Neuron (in vitro differentiated cells): Measurements from ENCODE around the gene GINM1.

Experiments
- H2AFZ ChIP-seq: one replicate; pipeline ENCODE4 v1.6.1; 2013; ENCODE audit warnings: low read depth, mild to moderate bottlenecking, inconsistent platforms, low read length, moderate library complexity
- H3K27me3 ChIP-seq: one replicate; pipeline ENCODE4 v1.6.1; 2013; ENCODE audit warnings: low read length; ENCODE audit not compliant: insufficient read depth
- H3K36me3 ChIP-seq: one replicate; pipeline ENCODE4 v1.6.1; 2013; ENCODE audit warnings: low read length; ENCODE audit not compliant: insufficient read depth
- H3K4me1 ChIP-seq: one replicate; pipeline ENCODE4 v1.6.1; 2013; ENCODE audit warnings: low read length; ENCODE audit not compliant: insufficient read depth
- H3K4me3 ChIP-seq: 2 replicates; pipeline ENCODE4 v1.5.1; 2013; ENCODE audit warnings: mild to moderate bottlenecking, low read length, moderate library complexity
- H3K9me3 ChIP-seq: one replicate; pipeline ENCODE4 v1.6.1; 2013; ENCODE audit warnings: low read length

GINM1 gene

DNA sequence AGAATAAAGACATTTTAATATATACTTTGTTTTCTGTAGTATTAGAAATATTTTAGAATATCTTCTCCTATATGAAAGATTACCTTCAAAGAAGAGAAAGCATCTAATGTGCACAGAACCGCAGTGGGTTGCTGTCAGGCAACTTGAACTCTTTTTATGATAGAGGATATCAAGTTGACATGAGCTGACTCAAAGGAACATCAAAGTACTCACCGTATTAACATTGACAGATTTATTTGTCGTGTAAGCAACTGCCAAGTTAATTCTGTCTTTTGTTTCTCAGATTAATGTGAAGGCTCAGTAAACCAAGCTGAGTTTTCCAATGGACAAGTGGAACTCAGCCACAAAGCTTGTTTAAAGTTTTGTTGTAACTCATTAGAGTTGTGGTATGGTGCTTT lies 2.2 kb upstream of the GINM1 start:
- Histone ChIP-seq H3K36me3 (no peaks in the 10 kb centered on the region), H3K9me3 (no peaks in the 10 kb centered on the region), H3K4me3 (no peak overlapping the region), H2AFZ (no peak overlapping the region), H3K27me3 (no peaks in the 10 kb centered on the region), H3K4me1 (peaks cover 15% of the 10 kb centered on the region)

DNA sequence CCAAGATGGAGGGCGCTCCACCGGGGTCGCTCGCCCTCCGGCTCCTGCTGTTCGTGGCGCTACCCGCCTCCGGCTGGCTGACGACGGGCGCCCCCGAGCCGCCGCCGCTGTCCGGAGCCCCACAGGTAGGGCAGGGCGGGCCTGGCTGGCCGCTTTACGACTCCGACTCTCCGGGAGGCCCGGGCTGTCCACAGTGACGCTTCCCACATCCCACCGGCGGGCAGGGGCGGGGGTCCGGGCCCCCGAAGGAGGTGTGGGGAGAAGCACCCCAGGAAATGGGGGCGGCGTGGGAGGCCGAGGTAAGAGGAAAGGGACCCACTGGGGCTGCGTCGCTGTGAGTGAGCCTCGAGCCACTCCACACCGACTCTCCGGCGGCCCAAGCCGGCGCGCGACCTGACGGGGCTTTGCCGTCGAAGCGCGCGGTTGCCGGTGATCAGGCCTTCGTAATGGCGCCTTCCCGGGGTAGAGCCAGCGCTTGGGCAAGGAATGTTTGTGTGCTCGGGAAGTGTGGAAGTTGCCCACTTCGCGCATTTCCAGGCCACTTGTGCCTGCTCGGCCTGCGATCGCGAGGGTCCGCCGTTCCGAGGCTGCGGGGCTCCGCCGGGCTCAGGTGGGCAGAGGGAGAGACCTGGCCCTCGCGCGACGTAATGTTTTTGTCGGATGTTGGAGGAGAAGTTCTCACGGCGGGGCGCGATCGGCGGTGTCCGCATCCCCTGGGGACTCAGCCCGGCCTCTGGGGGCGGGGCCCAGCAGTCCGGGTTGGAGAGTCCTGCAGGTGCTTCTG lies 427 bp downstream of the GINM1 start:
- peak overlapping the region; percentile 100 for H3K4me3 ChIP-seq
- H2AFZ ChIP-seq: peak overlapping the region; percentile 99
- no peaks in the 10 kb centered on the region for H3K27me3 ChIP-seq
- peaks cover 15% of the 10 kb centered on the region for H3K4me1 ChIP-seq
- no peaks in the 10 kb centered on the region for H3K9me3 ChIP-seq
- H3K36me3 ChIP-seq: no peaks in the 10 kb centered on the region

DNA sequence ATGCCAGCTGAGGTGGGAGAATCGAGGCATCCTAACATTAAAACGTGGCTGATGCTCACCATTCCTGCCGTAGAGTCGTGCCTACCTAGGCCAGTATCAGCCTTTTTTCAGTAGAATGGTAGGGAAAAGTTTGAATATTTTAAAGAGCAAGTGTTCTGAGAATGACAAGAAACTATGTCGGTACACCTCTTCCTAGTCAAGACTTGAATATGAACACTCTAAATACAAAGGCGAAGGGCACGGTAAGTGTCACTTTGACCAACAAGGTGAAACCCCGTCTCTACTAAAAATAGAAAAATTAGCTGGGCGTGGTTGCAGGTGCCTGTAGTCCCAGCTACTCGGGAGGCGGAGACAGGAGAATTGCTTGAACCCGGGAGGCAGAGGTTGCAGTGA lies 1.0 kb downstream of the GINM1 start:
- no peaks in the 10 kb centered on the region for H3K36me3 ChIP-seq
- H3K9me3 ChIP-seq: no peaks in the 10 kb centered on the region
- peak overlapping the region; percentile 100 for H3K4me3 ChIP-seq
- no peaks in the 10 kb centered on the region for H3K27me3 ChIP-seq
- peak overlapping the region; percentile 99 for H2AFZ ChIP-seq
- peaks cover 15% of the 10 kb centered on the region for H3K4me1 ChIP-seq

DNA sequence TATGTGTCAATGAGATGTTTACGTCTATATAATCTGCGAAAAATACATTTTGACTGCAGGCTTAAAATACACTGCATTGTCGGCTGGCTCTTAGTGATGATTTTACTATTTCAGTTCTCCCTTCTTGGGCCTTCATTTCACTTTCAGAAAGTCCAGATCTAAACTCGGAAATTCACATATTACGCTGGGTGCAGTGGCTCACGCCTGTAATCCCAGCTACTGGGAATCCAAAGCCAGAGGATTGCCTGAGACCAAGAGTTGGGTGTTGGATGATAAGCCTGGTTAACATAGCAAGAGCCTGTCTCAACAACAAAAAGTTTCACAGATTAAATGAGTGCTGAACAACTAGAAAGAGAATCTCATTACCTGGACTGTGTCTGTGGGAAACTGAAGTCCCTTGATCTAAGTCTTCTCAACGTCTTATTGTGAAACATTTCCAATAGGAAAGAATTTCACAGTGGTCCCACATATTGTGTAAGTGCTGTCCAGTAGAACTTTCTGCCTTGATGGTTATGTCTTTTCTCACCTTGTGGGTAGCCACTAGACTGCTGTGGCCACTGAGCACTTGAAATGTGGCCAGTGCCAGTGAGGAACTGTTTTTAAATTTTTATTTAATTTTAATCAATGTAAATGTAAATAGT lies 1.9 kb downstream of the GINM1 start:
- no peaks in the 10 kb centered on the region for H3K9me3 ChIP-seq
- peaks cover 15% of the 10 kb centered on the region for H3K4me1 ChIP-seq
- no peak overlapping the region for H2AFZ ChIP-seq
- H3K36me3 ChIP-seq: peaks cover 5% of the 10 kb centered on the region
- H3K27me3 ChIP-seq: no peaks in the 10 kb centered on the region
- no peak overlapping the region for H3K4me3 ChIP-seq

DNA sequence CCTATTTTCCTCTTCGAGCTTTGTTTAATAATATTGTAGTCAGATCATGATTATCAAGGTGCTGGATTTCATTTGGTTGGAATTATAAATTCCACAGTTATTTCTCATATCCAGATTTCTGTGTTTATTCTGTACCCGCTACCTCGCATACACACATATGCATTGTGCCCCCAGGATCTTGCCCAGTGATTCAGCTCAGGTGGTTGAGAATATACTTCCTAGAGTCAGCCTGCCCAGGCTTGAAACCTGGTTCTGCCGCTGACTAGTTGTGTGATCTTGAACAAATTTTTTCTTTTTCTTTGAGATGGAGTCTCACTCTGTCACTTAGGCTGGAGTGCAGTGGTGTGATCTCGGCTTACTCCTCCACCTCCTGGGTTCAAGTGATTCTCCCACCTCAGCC lies 14.7 kb downstream of the GINM1 start:
- Histone ChIP-seq H3K4me3 (no peak overlapping the region), H3K27me3 (no peaks in the 10 kb centered on the region), H3K4me1 (no peaks in the 10 kb centered on the region), H2AFZ (no peak overlapping the region), H3K9me3 (no peaks in the 10 kb centered on the region), H3K36me3 (peaks cover 64% of the 10 kb centered on the region)

DNA sequence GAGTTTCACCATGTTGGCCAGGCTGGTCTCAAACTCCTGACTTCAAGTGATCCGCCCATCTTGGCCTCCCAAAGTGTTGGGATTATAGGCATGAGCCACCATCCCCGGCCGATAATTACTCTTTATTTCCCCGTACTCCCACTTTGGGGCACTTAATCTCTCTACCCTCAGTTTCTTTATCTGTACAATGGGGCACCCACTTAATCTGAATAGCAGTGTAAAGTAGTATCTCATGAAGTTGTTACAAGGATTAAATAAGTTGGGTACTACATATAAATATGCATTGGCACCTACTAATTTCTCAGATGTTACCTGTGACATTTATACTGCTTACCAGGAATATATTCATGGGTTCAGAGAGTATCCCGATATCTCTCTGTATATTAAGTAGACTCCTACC lies 15.2 kb downstream of the GINM1 start:
- Histone ChIP-seq H3K4me1 (no peaks in the 10 kb centered on the region), H3K36me3 (peaks cover 64% of the 10 kb centered on the region), H3K27me3 (no peaks in the 10 kb centered on the region), H3K4me3 (no peak overlapping the region), H2AFZ (no peak overlapping the region), H3K9me3 (no peaks in the 10 kb centered on the region)

DNA sequence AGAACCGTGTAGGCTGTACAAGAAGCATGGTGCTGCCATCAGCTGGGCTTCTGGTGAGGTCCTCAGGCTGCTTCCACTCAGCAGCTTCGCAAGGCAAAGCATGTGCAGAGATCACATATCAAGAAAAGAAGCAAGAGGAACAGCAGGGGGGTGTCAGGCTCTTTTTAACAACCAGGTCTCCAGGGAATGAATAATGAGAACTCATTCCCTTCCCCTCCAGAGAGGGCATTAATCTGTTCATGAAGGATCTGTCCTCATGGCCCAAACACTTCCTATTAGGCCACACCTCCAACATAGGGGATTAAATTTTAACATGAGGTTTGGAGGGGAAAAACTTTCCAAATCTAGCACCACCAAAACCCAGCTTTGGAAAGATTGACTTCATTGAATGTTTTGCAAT lies 20.0 kb downstream of the GINM1 start:
- Histone ChIP-seq H3K4me1 (no peaks in the 10 kb centered on the region), H3K9me3 (no peaks in the 10 kb centered on the region), H3K36me3 (peaks cover 69% of the 10 kb centered on the region), H2AFZ (no peak overlapping the region), H3K4me3 (no peak overlapping the region), H3K27me3 (no peaks in the 10 kb centered on the region)

DNA sequence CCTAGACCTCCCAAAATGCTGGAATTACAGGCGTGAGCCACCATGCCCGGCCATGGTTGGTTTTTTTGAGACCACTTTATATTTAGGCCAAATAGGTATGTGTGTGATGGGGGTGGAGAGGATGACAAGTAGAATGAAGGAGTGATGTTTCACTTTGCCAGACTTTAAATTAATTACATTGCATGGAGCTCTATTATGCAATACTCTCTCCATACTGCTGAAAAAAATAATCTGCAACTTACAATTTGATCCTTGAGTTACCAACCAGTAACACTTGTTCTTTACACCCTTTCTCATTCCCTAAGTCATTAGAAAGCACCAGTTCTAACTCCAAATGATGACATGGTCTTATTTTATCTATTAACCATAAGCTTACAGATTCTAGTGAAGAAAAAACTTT lies 26.8 kb downstream of the GINM1 start:
- no peaks in the 10 kb centered on the region for H3K9me3 ChIP-seq
- H3K4me1 ChIP-seq: no peaks in the 10 kb centered on the region
- peaks cover 72% of the 10 kb centered on the region for H3K36me3 ChIP-seq
- H3K4me3 ChIP-seq: no peak overlapping the region
- H2AFZ ChIP-seq: no peak overlapping the region
- no peaks in the 10 kb centered on the region for H3K27me3 ChIP-seq

DNA sequence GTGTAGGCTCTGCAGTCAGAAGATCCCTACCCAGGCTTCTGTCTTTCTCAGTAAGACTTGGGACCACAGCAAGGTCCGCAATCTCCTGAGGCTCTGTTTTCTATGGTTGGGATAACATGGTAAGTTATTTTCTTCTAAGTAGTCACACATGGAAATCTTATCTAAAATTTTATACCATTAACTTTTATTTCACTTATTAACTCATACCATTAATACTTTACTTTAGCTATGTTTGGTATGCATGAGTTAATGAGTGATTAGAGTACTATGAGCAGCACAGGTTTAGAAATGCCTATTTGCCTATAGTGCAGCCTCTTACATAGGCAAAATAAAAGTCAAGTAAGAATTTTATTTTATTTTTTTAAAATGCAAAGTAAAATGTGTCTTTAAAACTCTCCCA lies 27.2 kb downstream of the GINM1 start:
- H3K9me3 ChIP-seq: no peaks in the 10 kb centered on the region
- no peak overlapping the region for H3K4me3 ChIP-seq
- no peaks in the 10 kb centered on the region for H3K4me1 ChIP-seq
- no peaks in the 10 kb centered on the region for H3K27me3 ChIP-seq
- no peak overlapping the region for H2AFZ ChIP-seq
- H3K36me3 ChIP-seq: peaks cover 73% of the 10 kb centered on the region

DNA sequence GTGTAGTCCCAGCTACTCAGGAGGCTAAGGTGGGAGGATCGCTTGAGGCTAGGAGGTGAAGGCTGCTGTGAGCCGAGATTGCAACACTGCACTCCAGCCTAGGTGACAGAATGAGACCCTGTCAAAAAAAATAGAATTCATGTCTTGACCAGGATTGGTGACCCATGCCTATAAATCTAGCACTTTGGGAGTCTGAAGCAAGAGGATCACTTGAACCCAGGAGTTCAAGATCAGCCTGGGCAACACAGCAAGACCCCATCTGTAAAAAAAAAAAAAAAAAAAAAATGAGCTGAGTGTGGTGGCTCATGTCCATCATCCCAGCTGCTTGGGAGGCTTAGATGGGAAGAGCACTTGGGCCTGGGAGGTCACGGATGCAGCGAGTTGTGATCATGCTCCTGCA lies 34.3 kb downstream of the GINM1 start:
- no peaks in the 10 kb centered on the region for H3K27me3 ChIP-seq

DNA sequence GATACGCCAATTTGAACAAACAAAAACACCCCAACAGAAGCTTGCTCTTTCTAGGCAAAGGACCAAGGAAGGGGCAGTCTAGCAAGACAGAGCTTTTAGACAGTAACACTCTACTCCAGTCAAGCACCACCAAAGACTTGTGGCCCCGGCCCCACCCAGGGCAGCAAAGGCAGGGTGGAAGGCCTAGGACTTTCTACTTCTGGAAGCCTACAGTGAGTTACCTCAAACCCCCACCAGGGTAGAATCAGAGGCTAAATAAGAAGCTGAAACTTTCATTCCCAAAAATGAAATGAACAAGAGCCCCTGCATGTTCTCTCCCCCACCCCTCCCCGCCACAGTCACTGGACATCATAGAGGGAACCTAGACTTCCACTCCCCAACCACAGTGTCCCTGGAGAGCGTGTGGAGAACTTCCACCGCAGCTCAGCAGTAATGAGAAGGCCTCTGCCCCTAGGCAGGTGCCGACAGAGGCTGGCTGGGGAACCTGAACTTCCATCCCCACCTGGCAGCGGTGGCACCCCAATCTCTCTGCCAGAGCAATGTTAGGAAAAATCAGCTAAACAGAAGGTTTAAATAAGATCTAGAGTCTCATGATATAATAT lies 42.3 kb downstream of the GINM1 start:
- Histone ChIP-seq H3K36me3 (peaks cover 4% of the 10 kb centered on the region), H2AFZ (no peak overlapping the region), H3K4me1 (no peaks in the 10 kb centered on the region), H3K9me3 (no peaks in the 10 kb centered on the region), H3K27me3 (no peaks in the 10 kb centered on the region), H3K4me3 (no peak overlapping the region)

More for the DNA sequence above, 34.3 kb downstream of the GINM1 start:
- Histone ChIP-seq H3K36me3 (peaks cover 46% of the 10 kb centered on the region), H3K4me1 (no peaks in the 10 kb centered on the region), H3K4me3 (no peak overlapping the region), H2AFZ (no peak overlapping the region), H3K9me3 (no peaks in the 10 kb centered on the region)

DNA sequence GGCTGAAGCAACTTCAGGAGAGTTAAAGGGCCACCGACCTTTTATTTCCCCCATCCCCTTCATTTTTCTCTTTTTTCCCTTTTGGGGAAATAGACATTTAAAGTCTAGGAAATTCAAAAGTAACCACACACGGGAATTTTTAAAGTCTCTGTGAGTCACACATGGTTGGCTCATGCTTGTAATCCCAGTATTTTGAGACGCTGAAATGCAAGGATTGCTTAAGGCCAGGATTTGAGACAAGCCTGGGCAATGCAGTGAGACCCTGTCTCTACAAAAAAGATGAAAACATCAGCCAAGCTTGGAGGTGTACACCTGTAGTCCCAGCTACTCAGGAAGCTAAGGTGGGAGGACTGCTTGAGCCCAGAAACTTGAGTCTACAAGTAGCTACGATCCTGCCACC lies 48.2 kb downstream of the GINM1 start:
- H2AFZ ChIP-seq: no peak overlapping the region
- peaks cover 4% of the 10 kb centered on the region for H3K4me1 ChIP-seq
- H3K4me3 ChIP-seq: no peak overlapping the region
- H3K36me3 ChIP-seq: peaks cover 3% of the 10 kb centered on the region
- H3K9me3 ChIP-seq: peaks cover 5% of the 10 kb centered on the region
- H3K27me3 ChIP-seq: no peaks in the 10 kb centered on the region

DNA sequence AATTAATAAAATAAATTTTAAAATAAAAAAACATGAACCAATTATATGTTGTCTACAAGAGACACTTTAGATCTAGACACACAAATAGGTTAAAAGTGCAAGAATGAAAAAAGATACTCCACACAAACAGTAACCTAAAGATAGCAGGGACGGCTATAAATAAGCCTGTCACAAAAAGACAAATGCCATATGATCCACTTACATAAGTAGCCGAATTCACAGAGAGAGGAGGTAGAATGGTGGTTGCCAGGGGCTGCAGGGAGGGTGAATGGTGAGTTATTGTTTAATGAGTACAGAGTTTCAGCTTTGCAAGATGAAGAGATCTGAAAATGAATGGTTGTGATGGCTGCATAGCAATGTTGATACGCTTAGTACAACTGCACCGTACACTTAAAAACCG lies 49.6 kb downstream of the GINM1 start:
- H3K4me1 ChIP-seq: peaks cover 4% of the 10 kb centered on the region
- H3K9me3 ChIP-seq: peaks cover 5% of the 10 kb centered on the region
- no peaks in the 10 kb centered on the region for H3K27me3 ChIP-seq
- H3K4me3 ChIP-seq: no peak overlapping the region
- H3K36me3 ChIP-seq: peaks cover 10% of the 10 kb centered on the region
- no peak overlapping the region for H2AFZ ChIP-seq
